PFSK-1 (cell line): ENCODE data around the gene POLR3GL.

Source experiments
- POLR2AphosphoS5 ChIP-seq: IDR thresholded peaks from 2 replicates; pipeline ENCODE4 v1.6.1; 2012; ENCODE audit warnings: low read depth, mild to moderate bottlenecking, control low read depth, low read length, moderate library complexity
- TF ChIP-seq, protein P1 (sequence below), 2 experiments: IDR thresholded peaks; 2 replicates each; pipeline versions ENCODE4 v1.6.1 to v1.8.0; 2011 to 2012; ENCODE audit warnings: low read depth in 2 of 2, low read length in 2 of 2, control low read depth in 1 of 2, inconsistent platforms in 1 of 2, mild to moderate bottlenecking in 1 of 2, moderate library complexity in 1 of 2; ENCODE audit not compliant: insufficient read depth in 1 of 2

DNA sequence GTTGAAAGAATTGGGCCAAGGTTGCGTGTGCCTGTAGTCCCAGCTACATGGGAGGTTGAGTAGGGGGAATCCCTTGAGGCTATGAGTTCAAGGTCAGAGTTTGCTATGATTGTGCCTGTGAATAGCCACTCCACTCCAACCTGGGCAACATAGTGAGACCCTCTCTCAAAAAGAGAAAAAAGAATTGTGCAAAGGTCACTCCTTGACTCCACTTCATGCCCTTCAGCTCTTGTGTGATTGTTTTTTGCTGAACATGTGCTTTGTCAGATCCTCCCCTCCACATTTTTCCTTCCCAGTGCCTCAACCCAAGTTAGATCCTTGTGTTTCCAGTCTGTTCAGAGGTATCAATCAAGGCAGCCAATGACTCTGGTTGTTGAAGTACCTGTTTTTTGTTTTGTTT lies 23.4 kb downstream of the POLR3GL start:
- no peak for TF ChIP-seq POLR2AphosphoS5
- TF ChIP-seq, protein P1, sequence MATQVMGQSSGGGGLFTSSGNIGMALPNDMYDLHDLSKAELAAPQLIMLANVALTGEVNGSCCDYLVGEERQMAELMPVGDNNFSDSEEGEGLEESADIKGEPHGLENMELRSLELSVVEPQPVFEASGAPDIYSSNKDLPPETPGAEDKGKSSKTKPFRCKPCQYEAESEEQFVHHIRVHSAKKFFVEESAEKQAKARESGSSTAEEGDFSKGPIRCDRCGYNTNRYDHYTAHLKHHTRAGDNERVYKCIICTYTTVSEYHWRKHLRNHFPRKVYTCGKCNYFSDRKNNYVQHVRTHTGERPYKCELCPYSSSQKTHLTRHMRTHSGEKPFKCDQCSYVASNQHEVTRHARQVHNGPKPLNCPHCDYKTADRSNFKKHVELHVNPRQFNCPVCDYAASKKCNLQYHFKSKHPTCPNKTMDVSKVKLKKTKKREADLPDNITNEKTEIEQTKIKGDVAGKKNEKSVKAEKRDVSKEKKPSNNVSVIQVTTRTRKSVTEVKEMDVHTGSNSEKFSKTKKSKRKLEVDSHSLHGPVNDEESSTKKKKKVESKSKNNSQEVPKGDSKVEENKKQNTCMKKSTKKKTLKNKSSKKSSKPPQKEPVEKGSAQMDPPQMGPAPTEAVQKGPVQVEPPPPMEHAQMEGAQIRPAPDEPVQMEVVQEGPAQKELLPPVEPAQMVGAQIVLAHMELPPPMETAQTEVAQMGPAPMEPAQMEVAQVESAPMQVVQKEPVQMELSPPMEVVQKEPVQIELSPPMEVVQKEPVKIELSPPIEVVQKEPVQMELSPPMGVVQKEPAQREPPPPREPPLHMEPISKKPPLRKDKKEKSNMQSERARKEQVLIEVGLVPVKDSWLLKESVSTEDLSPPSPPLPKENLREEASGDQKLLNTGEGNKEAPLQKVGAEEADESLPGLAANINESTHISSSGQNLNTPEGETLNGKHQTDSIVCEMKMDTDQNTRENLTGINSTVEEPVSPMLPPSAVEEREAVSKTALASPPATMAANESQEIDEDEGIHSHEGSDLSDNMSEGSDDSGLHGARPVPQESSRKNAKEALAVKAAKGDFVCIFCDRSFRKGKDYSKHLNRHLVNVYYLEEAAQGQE (IDR thresholded peaks at IDR 0.05; ENCODE audit: insufficient read depth in 1 of 2, low read depth in 2 of 2, low read length in 2 of 2), result no peak
